Omental fat pad (tissue), 4 donors: ENCODE measurements around the gene TUSC2. TPM values are rescaled to one million over a fixed set of nuclear protein-coding genes. Genes with fewer than 3 reads are reported as not detected.

Source experiments
- ATAC-seq: fragments of 150-250 bp; one replicate; pipeline ENCODE4 v1.9.1; 2016; ENCODE audit warnings: mild to moderate bottlenecking, moderate library complexity; ENCODE audit not compliant: low FRiP score
- DNase-seq: peaks from one replicate; pipeline ENCODE4 v3.0.0-alpha.2; 2019; ENCODE audit warnings: low spot score
- total RNA-seq, 4 donors: library from RNA; depleted of rRNA; stranded (reverse); fragments of >200 nt; gene quantifications; one replicate each; pipeline ENCODE4 v1.1.0, GENCODE V29; 2016
- TF ChIP-seq, protein P1 (sequence below), 3 donors: fragments of 450-650 bp; IDR thresholded peaks; one replicate each; pipeline ENCODE4 v1.5.1; 2016 to 2017; ENCODE audit warnings: antibody characterized with exemption in 3 of 3, mild to moderate bottlenecking in 3 of 3, moderate library complexity in 2 of 3

The TUSC2 gene
- total RNA-seq, 4 donors from 2014 or later = 13.7 to 28.8 (median 22.8) TPM

DNA sequence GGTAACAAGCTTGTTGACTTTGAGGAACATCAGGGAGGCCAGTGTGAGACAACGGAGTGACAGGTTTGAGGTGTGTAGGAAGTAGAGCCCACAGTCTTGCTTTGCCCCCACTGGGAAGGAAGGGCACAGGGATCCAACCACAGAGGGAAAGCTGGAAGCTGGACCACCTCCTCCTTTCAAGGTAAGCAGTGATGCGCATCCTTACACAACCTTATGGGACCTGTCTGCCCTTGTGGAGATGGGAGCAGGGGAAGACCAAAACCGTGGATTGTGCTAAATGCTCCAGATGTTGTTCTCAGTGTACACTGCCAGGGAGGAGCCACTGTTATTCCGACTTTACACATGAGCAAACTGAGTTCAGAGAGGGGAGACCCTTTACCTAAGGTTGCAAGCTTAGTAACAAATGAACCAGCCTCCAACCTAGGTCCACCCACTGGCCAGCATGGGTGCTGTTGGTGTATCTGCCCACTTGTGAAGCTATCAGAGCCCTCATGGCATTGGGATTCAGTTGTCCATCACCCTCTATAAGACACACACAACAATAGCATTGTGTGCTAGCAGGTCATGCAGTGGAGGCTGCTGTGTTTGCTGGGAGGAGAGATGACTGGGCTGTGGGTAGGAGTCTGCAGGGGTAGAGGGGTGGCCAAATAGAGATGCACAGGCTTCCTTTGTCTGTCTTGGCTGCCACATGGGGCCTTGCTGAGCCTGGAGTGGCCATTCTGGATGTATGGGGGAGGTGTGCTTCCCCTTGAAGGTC is 49.7 kb downstream of the TUSC2 start:
- TF ChIP-seq, protein P1, sequence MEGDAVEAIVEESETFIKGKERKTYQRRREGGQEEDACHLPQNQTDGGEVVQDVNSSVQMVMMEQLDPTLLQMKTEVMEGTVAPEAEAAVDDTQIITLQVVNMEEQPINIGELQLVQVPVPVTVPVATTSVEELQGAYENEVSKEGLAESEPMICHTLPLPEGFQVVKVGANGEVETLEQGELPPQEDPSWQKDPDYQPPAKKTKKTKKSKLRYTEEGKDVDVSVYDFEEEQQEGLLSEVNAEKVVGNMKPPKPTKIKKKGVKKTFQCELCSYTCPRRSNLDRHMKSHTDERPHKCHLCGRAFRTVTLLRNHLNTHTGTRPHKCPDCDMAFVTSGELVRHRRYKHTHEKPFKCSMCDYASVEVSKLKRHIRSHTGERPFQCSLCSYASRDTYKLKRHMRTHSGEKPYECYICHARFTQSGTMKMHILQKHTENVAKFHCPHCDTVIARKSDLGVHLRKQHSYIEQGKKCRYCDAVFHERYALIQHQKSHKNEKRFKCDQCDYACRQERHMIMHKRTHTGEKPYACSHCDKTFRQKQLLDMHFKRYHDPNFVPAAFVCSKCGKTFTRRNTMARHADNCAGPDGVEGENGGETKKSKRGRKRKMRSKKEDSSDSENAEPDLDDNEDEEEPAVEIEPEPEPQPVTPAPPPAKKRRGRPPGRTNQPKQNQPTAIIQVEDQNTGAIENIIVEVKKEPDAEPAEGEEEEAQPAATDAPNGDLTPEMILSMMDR (IDR thresholded peaks at IDR 0.05) = no peak
- ATAC-seq (peak; percentile 2), DNase-seq (no peak)

DNA sequence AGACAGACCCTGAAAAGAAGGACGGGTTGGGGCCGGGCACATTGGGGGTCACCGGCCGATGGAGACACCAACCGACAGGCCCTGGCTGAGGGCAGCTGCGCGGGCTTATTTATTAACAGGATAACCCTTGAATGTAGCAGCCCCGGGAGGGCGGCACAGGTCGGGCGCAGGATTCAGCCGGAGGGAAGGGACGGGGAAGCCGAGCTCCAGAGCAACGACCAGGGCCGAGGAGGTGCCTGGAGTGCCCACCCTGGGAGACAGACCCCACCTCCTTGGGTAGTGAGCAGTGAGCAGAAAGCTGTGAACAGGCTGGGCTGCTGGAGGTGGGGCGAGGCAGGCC is 51.3 kb downstream of the TUSC2 start:
- DNase-seq (no peak), ATAC-seq (no peak)
- TF ChIP-seq, protein P1 (IDR thresholded peaks at IDR 0.05) = no peak

DNA sequence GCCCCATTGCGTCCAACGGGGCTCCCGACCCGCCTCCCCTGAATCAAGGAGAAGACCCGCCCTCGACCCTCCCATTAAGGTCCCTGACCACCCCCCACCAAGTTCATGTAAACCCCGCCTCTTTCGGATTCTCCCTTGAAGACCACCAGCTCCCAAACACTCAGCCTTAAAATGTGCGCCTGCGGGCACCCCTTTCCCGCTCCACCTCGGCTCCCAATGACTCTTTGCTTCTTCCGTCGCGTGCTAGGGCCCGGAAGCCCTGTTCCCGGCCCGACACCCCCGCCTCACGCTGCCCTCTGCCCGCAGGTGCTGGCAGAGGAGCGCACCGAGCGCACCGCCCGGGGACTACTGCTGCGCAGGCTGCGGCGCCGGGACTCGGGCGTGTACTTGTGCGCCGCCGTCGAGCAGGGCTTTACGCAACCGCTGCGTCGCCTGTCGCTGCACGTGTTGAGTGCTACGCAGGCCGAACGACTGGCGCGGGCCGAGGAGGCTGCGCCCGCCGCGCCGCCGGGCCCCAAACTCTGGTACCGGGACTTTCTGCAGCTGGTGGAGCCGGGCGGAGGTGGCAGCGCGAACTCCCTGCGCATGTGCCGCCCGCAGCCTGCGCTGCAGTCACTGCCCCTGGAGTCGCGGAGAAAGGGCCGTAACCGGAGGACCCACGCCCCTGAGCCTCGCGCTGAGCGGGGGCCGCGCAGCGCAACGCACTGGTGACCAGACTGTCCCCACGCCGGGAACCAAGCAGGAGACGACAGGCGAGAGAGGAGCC is 51.8 kb downstream of the TUSC2 start:
- no peak for DNase-seq
- ATAC-seq = no peak
- TF ChIP-seq, protein P1 (IDR thresholded peaks at IDR 0.05) = no peak

DNA sequence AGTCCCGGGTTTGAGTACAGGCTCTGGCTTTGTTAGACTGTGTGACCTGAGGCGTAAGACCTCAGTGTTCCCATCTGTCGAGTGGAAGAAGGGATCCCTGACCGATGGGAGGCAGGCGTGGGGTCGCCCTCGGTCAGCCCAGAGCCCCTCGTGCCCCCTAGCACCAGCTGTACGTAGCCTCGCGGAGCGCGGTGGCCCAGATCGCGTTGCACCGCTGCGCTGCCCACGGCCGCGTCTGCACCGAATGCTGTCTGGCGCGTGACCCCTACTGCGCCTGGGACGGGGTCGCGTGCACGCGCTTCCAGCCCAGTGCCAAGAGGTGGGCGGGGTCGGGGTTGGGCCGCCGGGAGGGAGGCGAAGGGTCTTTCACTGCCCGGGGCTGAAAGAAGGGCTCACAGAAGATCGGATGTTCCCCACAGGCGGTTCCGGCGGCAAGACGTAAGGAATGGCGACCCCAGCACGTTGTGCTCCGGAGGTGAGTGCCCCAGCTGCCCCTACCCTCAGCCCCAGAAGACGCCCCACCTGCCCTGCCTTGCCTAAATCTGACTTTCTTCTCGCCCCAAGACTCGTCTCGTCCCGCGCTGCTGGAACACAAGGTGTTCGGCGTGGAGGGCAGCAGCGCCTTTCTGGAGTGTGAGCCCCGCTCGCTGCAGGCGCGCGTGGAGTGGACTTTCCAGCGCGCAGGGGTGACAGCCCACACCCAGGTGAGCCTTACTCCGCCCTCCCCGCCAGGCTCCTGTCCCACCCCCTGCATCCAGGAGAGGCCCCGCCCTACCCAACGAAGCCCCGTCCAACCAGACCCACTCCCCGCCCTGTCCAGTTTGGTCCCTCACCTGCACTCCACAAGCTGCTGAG is 52.7 kb downstream of the TUSC2 start:
- DNase-seq (no peak), ATAC-seq (no peak)
- TF ChIP-seq, protein P1 (IDR thresholded peaks at IDR 0.05) = no peak

Other genes with a start within 250 kb of the TUSC2 start
- gene RBM5, start 239.3 kb downstream of the TUSC2 start, total RNA-seq = 100 to 1,000 TPM; 143 to 308 (median 190) TPM
- gene SEMA3F, start 172.9 kb downstream of the TUSC2 start, total RNA-seq = 10 to 100 TPM; 18.3 to 46.2 (median 33.8) TPM
- 1 to 10 TPM in 1 of 4 donors, not detected in 3; 1.3 TPM for gene GNAT1, start 136.6 kb downstream of the TUSC2 start, total RNA-seq
- 1 to 10 TPM in 1 of 4 donors, under 1 TPM in 2, not detected in 1; 0.56 to 1.5 (median 0.84) TPM for gene SLC38A3, start 123.0 kb downstream of the TUSC2 start, total RNA-seq
- gene GNAI2, start 92.0 kb downstream of the TUSC2 start, total RNA-seq = 100 to 1,000 TPM; 157 to 305 (median 241) TPM
- 10 to 100 TPM; 14.2 to 94.1 (median 45.4) TPM for gene SEMA3B, start 59.1 kb downstream of the TUSC2 start, total RNA-seq
- gene LSMEM2, start 49.1 kb downstream of the TUSC2 start, total RNA-seq = not detected
- 100 to 1,000 TPM in 1 of 4 donors, 10 to 100 TPM in 3; 40.0 to 178 (median 72.2) TPM for gene IFRD2, start 35.8 kb downstream of the TUSC2 start, total RNA-seq
- gene HYAL3, start 28.8 kb downstream of the TUSC2 start, total RNA-seq = 1 to 10 TPM; 1.9 to 6.2 (median 4.0) TPM
- gene NAA80, start 28.8 kb downstream of the TUSC2 start, total RNA-seq = 1 to 10 TPM; 3.4 to 8.4 (median 5.3) TPM
- gene HYAL1, start 24.6 kb downstream of the TUSC2 start, total RNA-seq = 10 to 100 TPM in 3 of 4 donors, 1 to 10 TPM in 1; 6.8 to 32.3 (median 14.6) TPM
- gene HYAL2, start 5.5 kb downstream of the TUSC2 start, total RNA-seq = 100 to 1,000 TPM; 106 to 348 (median 175) TPM
- 10 to 100 TPM; 42.1 to 82.0 (median 53.3) TPM for gene RASSF1, start 12.6 kb upstream of the TUSC2 start, total RNA-seq
- 1 to 10 TPM in 1 of 4 donors, under 1 TPM in 3; 0.28 to 2.1 (median 0.64) TPM for gene ZMYND10, start 17.5 kb upstream of the TUSC2 start, total RNA-seq
- 10 to 100 TPM in 3 of 4 donors, 1 to 10 TPM in 1; 9.5 to 22.7 (median 13.9) TPM for gene NPRL2, start 22.6 kb upstream of the TUSC2 start, total RNA-seq
- 10 to 100 TPM; 26.4 to 33.7 (median 30.2) TPM for gene CYB561D2, start 22.6 kb upstream of the TUSC2 start, total RNA-seq
- 10 to 100 TPM; 41.5 to 70.6 (median 52.1) TPM for gene TMEM115, start 31.3 kb upstream of the TUSC2 start, total RNA-seq
- gene CACNA2D2, start 175.4 kb upstream of the TUSC2 start, total RNA-seq = 1 to 10 TPM in 1 of 4 donors, under 1 TPM in 3; 0.19 to 3.6 (median 0.94) TPM
- gene C3orf18, start 239.5 kb upstream of the TUSC2 start, total RNA-seq = 10 to 100 TPM in 1 of 4 donors, 1 to 10 TPM in 3; 4.4 to 11.1 (median 9.2) TPM
- gene HEMK1, start 241.3 kb upstream of the TUSC2 start, total RNA-seq = 1 to 10 TPM; 4.8 to 8.3 (median 6.7) TPM